ENCODE data around the gene PACRG. TPM values are rescaled to one million over a fixed set of nuclear protein-coding genes. Genes with fewer than 3 reads are reported as not detected.

The PACRG gene
- total RNA-seq, 2 experiments from 2014 or later: not detected

DNA sequence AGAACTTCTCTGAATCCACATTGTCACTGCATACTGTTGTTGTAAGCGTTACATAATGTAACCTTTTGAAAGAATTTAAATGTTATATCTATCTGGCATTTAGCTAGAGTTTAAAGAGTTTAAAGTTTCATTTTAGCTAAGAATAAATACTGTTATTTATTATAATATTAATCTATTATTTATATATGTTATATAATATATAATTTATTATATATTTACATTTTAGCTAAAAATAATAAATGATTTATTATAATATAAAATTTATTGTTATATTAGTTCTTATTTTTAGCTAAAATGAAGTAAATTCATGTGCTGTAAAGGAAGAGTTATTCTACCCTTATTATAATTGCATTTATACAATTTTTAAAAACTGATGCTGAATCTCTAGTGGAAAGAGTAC is 431.3 kb downstream of the PACRG start:
- CTCF ChIA-PET (ENCODE audit: unreplicated experiment): no interaction called here
- Histone ChIP-seq H3K36me3 (ENCODE audit: insufficient read depth, low read length) (no peaks in the 10 kb centered on the region), H4K20me1 (ENCODE audit: insufficient read depth, low read length) (no peaks in the 10 kb centered on the region), H2AFZ (ENCODE audit: low read length) (no peak overlapping the region), H3K9me2 (ENCODE audit: insufficient read depth, low read length) (no peaks in the 10 kb centered on the region), H3K79me2 (ENCODE audit: insufficient read depth, low read depth, low read length) (no peaks in the 10 kb centered on the region), H3K9me3 (ENCODE audit: low read length) (no peaks in the 10 kb centered on the region), H3K27ac (ENCODE audit: low read depth, low read length, poor library complexity, severe bottlenecking) (no peak overlapping the region), H3K4me3 (ENCODE audit: low read depth, low read length, poor library complexity, severe bottlenecking) (no peak overlapping the region), H3K4me2 (ENCODE audit: low read length) (no peak overlapping the region), H3K4me1 (ENCODE audit: insufficient read depth, low read length, poor library complexity, severe bottlenecking) (no peaks in the 10 kb centered on the region)
- no TSS peak for BruUV-seq (replicated peaks)
- no peak for DNase-seq (ENCODE audit: low spot score)
- TF ChIP-seq EZH2phosphoT487 (IDR thresholded peaks at IDR 0.05; ENCODE audit: borderline replicate concordance, low read depth, low read length) (no peak), CTCF (conservative IDR thresholded peaks at IDR 0.05; ENCODE audit: low read length) (no peak)
- POLR2A ChIA-PET: interaction anchor here (1.2 to 1.3 kb wide), 2 partner anchors 8 to 12 kb away, joined by 4 read pairs; no protein-coding TSS in a partner anchor
- intact Hi-C loops (cut with micrococcal nuclease; ENCODE audit: unreplicated experiment): no loop called here

DNA sequence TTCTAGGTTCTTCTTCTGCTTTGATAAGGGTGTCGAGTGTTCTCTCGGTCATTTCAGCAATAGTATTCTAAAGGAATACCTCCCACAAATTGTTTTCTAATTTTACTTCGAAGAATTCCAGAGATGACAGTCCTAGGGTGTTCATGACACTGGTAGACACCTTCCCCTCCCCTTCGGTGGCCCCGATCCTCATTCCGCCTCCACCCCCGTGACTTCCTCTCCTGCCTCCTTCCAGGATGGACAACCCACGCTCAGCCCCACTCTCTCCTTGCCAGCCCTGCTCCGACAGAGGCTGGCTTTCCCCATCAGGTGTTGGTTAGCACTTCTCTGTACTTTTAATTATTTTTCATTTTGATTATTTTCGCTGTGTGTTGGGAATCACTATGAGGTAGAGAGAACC is 431.9 kb downstream of the PACRG start:
- no peak for DNase-seq (ENCODE audit: low spot score)
- H3K4me2 ChIP-seq (ENCODE audit: low read length): no peak overlapping the region
- H3K4me1 ChIP-seq (ENCODE audit: insufficient read depth, low read length, poor library complexity, severe bottlenecking): no peaks in the 10 kb centered on the region
- no TSS peak for BruUV-seq (replicated peaks)
- H3K4me3 ChIP-seq (ENCODE audit: low read depth, low read length, poor library complexity, severe bottlenecking): no peak overlapping the region
- intact Hi-C loops (cut with micrococcal nuclease; ENCODE audit: unreplicated experiment): no loop called here
- TF ChIP-seq EZH2phosphoT487 (IDR thresholded peaks at IDR 0.05; ENCODE audit: borderline replicate concordance, low read depth, low read length): no peak
- no peak for TF ChIP-seq CTCF (conservative IDR thresholded peaks at IDR 0.05; ENCODE audit: low read length)
- H2AFZ ChIP-seq (ENCODE audit: low read length): no peak overlapping the region
- no peak overlapping the region for H3K27ac ChIP-seq (ENCODE audit: low read depth, low read length, poor library complexity, severe bottlenecking)
- POLR2A ChIA-PET: interaction anchor here (1.2 to 1.3 kb wide), 2 partner anchors 8 to 11 kb away, joined by 4 read pairs; no protein-coding TSS in a partner anchor
- no peaks in the 10 kb centered on the region for H3K79me2 ChIP-seq (ENCODE audit: insufficient read depth, low read depth, low read length)
- H3K9me2 ChIP-seq (ENCODE audit: insufficient read depth, low read length): no peaks in the 10 kb centered on the region
- CTCF ChIA-PET (ENCODE audit: unreplicated experiment): no interaction called here
- no peaks in the 10 kb centered on the region for H3K9me3 ChIP-seq (ENCODE audit: low read length)
- no peaks in the 10 kb centered on the region for H3K36me3 ChIP-seq (ENCODE audit: insufficient read depth, low read length)
- no peaks in the 10 kb centered on the region for H4K20me1 ChIP-seq (ENCODE audit: insufficient read depth, low read length)

DNA sequence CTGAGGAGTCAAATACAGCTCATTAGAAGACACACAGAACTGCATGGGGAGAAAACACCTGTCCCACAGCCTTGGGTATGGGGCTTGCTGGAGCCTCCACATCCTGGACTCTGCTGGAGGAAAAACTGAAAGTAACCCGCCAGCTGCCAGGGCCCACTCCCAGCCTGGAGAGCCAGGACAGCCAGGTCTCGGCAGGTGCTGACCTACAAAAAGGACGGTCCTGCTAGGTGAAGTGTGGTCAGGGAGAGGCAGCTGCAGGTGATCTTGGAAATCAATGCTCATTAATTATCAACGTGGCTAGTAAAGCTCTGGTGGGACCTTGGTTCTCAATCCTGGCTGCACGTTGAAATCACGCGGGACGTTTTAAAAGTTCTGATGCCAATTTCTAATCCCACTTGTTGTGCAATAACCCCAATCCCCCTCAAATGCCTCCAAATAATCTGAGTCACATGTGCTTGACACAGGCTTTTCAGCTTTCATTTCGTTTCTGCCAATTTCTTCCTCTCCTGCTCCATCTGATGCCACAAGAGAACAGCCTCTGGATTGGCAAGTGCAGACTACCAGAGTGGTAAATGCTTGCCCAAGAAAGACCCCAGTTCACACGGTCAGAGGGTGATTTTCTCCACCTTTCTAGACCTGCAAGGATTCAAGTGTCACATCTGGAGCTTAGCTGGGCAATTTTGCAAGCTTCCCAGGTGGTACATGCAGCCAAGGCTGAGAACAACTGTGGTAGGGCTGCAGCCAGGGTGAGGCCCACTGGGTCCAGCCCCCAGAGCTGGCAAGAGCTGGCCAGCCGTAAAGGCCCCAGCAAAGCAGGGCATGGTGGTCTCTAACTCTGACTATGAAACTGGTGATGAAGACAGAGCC is 434.5 kb downstream of the PACRG start:
- H3K27ac ChIP-seq (ENCODE audit: low read depth, low read length, poor library complexity, severe bottlenecking): no peak overlapping the region
- intact Hi-C loops (cut with micrococcal nuclease; ENCODE audit: unreplicated experiment): no loop called here
- H3K79me2 ChIP-seq (ENCODE audit: insufficient read depth, low read depth, low read length): no peaks in the 10 kb centered on the region
- H3K4me3 ChIP-seq (ENCODE audit: low read depth, low read length, poor library complexity, severe bottlenecking): no peak overlapping the region
- TF ChIP-seq CTCF (conservative IDR thresholded peaks at IDR 0.05; ENCODE audit: low read length) (no peak), EZH2phosphoT487 (IDR thresholded peaks at IDR 0.05; ENCODE audit: borderline replicate concordance, low read depth, low read length) (no peak)
- H4K20me1 ChIP-seq (ENCODE audit: insufficient read depth, low read length): no peaks in the 10 kb centered on the region
- CTCF ChIA-PET (ENCODE audit: unreplicated experiment): no interaction called here
- no peak overlapping the region for H2AFZ ChIP-seq (ENCODE audit: low read length)
- H3K4me1 ChIP-seq (ENCODE audit: insufficient read depth, low read length, poor library complexity, severe bottlenecking): no peaks in the 10 kb centered on the region
- POLR2A ChIA-PET: interaction anchor here (1.1 to 1.3 kb wide), 2 partner anchors 10 to 37 kb away, joined by 3 to 4 read pairs; no protein-coding TSS in a partner anchor
- H3K9me2 ChIP-seq (ENCODE audit: insufficient read depth, low read length): no peaks in the 10 kb centered on the region
- no peak for DNase-seq (ENCODE audit: low spot score)
- no peaks in the 10 kb centered on the region for H3K36me3 ChIP-seq (ENCODE audit: insufficient read depth, low read length)
- no peak overlapping the region for H3K4me2 ChIP-seq (ENCODE audit: low read length)
- H3K9me3 ChIP-seq (ENCODE audit: low read length): no peaks in the 10 kb centered on the region
- no TSS peak for BruUV-seq (replicated peaks)

Measured in OCI-LY7 (cell line).